ENCODE data around the gene C1orf174.

The C1orf174 gene

GRCh38 chr1:3917761-3918160, 17.7 kb upstream of the C1orf174 start:
- no CpG with 5 or more reads among the region's 8 CpGs for WGBS (ENCODE audit: extremely low coverage, insufficient coverage, insufficient read length)
- no peak overlapping the region for H3K4ac ChIP-seq (ENCODE audit: low read depth, low read length)

DNA sequence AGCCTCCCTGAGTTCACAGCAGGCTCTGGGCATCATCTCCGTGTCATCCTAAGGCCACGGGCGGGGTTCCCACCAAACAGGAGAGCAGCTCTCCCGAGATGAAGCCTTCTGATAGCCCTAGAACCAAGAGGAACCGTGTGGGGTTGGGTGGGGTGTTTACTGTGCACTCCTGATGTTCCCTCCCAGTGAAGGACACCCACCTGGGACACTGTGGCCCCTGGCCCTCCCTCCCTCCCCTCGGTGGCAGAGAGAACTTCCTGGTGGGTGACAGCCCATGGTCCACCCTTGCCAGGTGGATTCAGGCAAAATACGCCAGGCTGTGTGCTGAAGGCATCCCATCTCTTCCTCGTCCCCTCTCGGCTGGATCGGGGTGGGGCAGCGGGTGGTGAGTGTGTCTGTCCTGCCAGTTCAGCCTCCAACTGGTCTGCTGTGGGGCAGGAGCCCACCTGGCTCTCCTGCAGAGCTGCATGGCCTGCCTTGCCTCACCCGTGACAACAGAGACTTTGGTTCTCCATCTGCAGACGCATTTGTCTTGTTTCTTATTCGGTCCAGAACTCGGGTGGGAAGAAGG, 15.6 kb upstream of the C1orf174 start:
- H3K14ac ChIP-seq (ENCODE audit: low read length) = no peak overlapping the region
- no peaks in the 10 kb centered on the region for H3K36me3 ChIP-seq (ENCODE audit: control insufficient read depth in 1 of 2, insufficient read depth in 2 of 2, low read length in 2 of 2)
- H3K4ac ChIP-seq (ENCODE audit: low read depth, low read length) = no peak overlapping the region
- H3K4me3 ChIP-seq (ENCODE audit: low read depth, low read length) = no peak overlapping the region
- no peak for DNase-seq
- WGBS (ENCODE audit: extremely low coverage, insufficient coverage, insufficient read length) = no CpG with 5 or more reads among the region's 15 CpGs
- no peaks in the 10 kb centered on the region for H3K79me1 ChIP-seq (ENCODE audit: low read length)
- no peak overlapping the region for H3K4me2 ChIP-seq (ENCODE audit: low read length)
- H3K9me3 ChIP-seq (ENCODE audit: insufficient read depth, low read depth, low read length) = peaks cover 3% of the 10 kb centered on the region
- H3K27ac ChIP-seq (ENCODE audit: low read depth, low read length) = no peak overlapping the region
- H4K8ac ChIP-seq (ENCODE audit: low read depth, low read length) = no peak overlapping the region
- no peak overlapping the region for H2AFZ ChIP-seq (ENCODE audit: insufficient read depth, low read length, poor library complexity)
- no peaks in the 10 kb centered on the region for H3K27me3 ChIP-seq (ENCODE audit: insufficient read depth, low read length)
- H3K18ac ChIP-seq (ENCODE audit: low read length) = no peak overlapping the region
- no peak overlapping the region for H2BK5ac ChIP-seq (ENCODE audit: low read depth, low read length, poor library complexity)
- no peaks in the 10 kb centered on the region for H3K4me1 ChIP-seq (ENCODE audit: control insufficient read depth in 1 of 2, insufficient read depth in 2 of 2, low read length in 2 of 2)
- H3K23ac ChIP-seq (ENCODE audit: low read length) = no peak overlapping the region
- H2AK5ac ChIP-seq (ENCODE audit: low read length) = no peak overlapping the region
- no peaks in the 10 kb centered on the region for H3K79me2 ChIP-seq (ENCODE audit: control insufficient read depth, insufficient read depth, low read length, poor library complexity)
- H2BK120ac ChIP-seq (ENCODE audit: insufficient read depth, low read length, poor library complexity) = no peak overlapping the region
- H4K12ac ChIP-seq (ENCODE audit: low read depth, low read length) = no peak overlapping the region
- no peak overlapping the region for H3K9ac ChIP-seq (ENCODE audit: low read length)
- no peak overlapping the region for H2BK12ac ChIP-seq (ENCODE audit: low read length)
- no peak overlapping the region for H4K91ac ChIP-seq (ENCODE audit: low read depth, low read length)

More at GRCh38 chr1:3917761-3918160, 17.7 kb upstream of the C1orf174 start:
- Histone ChIP-seq H3K9ac (ENCODE audit: low read length) (no peak overlapping the region), H3K27me3 (ENCODE audit: insufficient read depth, low read length) (no peaks in the 10 kb centered on the region), H2BK5ac (ENCODE audit: low read depth, low read length, poor library complexity) (no peak overlapping the region), H3K23ac (ENCODE audit: low read length) (no peak overlapping the region), H4K91ac (ENCODE audit: low read depth, low read length) (no peak overlapping the region), H4K12ac (ENCODE audit: low read depth, low read length) (no peak overlapping the region), H3K9me3 (ENCODE audit: insufficient read depth, low read depth, low read length) (peaks cover 3% of the 10 kb centered on the region), H3K4me3 (ENCODE audit: low read depth, low read length) (no peak overlapping the region), H4K8ac (ENCODE audit: low read depth, low read length) (no peak overlapping the region), H3K27ac (ENCODE audit: low read depth, low read length) (no peak overlapping the region), H2BK120ac (ENCODE audit: insufficient read depth, low read length, poor library complexity) (no peak overlapping the region), H3K18ac (ENCODE audit: low read length) (no peak overlapping the region), H2AFZ (ENCODE audit: insufficient read depth, low read length, poor library complexity) (no peak overlapping the region), H3K79me1 (ENCODE audit: low read length) (no peaks in the 10 kb centered on the region), H3K14ac (ENCODE audit: low read length) (no peak overlapping the region), H2BK12ac (ENCODE audit: low read length) (no peak overlapping the region), H2AK5ac (ENCODE audit: low read length) (no peak overlapping the region), H3K36me3 (ENCODE audit: control insufficient read depth in 1 of 2, insufficient read depth in 2 of 2, low read length in 2 of 2) (no peaks in the 10 kb centered on the region), H3K4me1 (ENCODE audit: control insufficient read depth in 1 of 2, insufficient read depth in 2 of 2, low read length in 2 of 2) (no peaks in the 10 kb centered on the region), H3K79me2 (ENCODE audit: control insufficient read depth, insufficient read depth, low read length, poor library complexity) (no peaks in the 10 kb centered on the region), H3K4me2 (ENCODE audit: low read length) (no peak overlapping the region)
- DNase-seq = no peak

DNA sequence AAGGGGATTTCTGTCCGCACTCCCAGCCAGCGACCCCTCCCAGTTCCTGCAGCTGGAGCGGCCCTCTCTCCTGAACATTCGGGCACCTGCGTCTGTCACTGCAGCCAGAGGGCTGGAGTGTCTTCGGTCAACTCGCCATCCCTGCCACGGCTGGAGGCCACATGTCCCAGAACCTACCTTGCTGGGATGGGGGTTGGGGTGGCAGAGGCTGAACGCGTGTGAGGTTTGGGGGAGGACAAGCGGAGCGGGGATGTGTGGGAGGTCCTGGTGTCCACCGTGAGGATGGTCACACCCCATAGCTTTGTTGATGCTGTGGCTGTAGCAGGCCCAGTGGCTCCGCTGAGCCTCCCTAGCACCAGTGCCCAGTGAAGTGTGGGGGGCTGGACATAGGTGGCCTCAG, 14.8 kb upstream of the C1orf174 start:
- no peak overlapping the region for H4K8ac ChIP-seq (ENCODE audit: low read depth, low read length)
- no peaks in the 10 kb centered on the region for H3K4me1 ChIP-seq (ENCODE audit: control insufficient read depth in 1 of 2, insufficient read depth in 2 of 2, low read length in 2 of 2)
- H3K27me3 ChIP-seq (ENCODE audit: insufficient read depth, low read length) = no peaks in the 10 kb centered on the region
- no peak overlapping the region for H2BK5ac ChIP-seq (ENCODE audit: low read depth, low read length, poor library complexity)
- H3K14ac ChIP-seq (ENCODE audit: low read length) = no peak overlapping the region
- no peaks in the 10 kb centered on the region for H3K79me1 ChIP-seq (ENCODE audit: low read length)
- no peak for DNase-seq
- H3K4me3 ChIP-seq (ENCODE audit: low read depth, low read length) = no peak overlapping the region
- no peak overlapping the region for H3K18ac ChIP-seq (ENCODE audit: low read length)
- no peak overlapping the region for H3K4ac ChIP-seq (ENCODE audit: low read depth, low read length)
- no peak overlapping the region for H4K91ac ChIP-seq (ENCODE audit: low read depth, low read length)
- no CpG with 5 or more reads among the region's 14 CpGs for WGBS (ENCODE audit: extremely low coverage, insufficient coverage, insufficient read length)
- no peak overlapping the region for H2AFZ ChIP-seq (ENCODE audit: insufficient read depth, low read length, poor library complexity)
- H3K4me2 ChIP-seq (ENCODE audit: low read length) = no peak overlapping the region
- no peaks in the 10 kb centered on the region for H3K79me2 ChIP-seq (ENCODE audit: control insufficient read depth, insufficient read depth, low read length, poor library complexity)
- H2BK120ac ChIP-seq (ENCODE audit: insufficient read depth, low read length, poor library complexity) = no peak overlapping the region
- no peak overlapping the region for H3K27ac ChIP-seq (ENCODE audit: low read depth, low read length)
- H3K23ac ChIP-seq (ENCODE audit: low read length) = no peak overlapping the region
- H2AK5ac ChIP-seq (ENCODE audit: low read length) = no peak overlapping the region
- no peaks in the 10 kb centered on the region for H3K36me3 ChIP-seq (ENCODE audit: control insufficient read depth in 1 of 2, insufficient read depth in 2 of 2, low read length in 2 of 2)
- H3K9me3 ChIP-seq (ENCODE audit: insufficient read depth, low read depth, low read length) = peaks cover 5% of the 10 kb centered on the region
- no peak overlapping the region for H3K9ac ChIP-seq (ENCODE audit: low read length)
- no peak overlapping the region for H4K12ac ChIP-seq (ENCODE audit: low read depth, low read length)
- H2BK12ac ChIP-seq (ENCODE audit: low read length) = no peak overlapping the region

- no peaks in the 10 kb centered on the region for H3K79me1 ChIP-seq (ENCODE audit: low read length)
- no peak overlapping the region for H2AFZ ChIP-seq (ENCODE audit: insufficient read depth, low read length, poor library complexity)
- no peak overlapping the region for H4K12ac ChIP-seq (ENCODE audit: low read depth, low read length)
- no peak overlapping the region for H2AK5ac ChIP-seq (ENCODE audit: low read length)
- H4K8ac ChIP-seq (ENCODE audit: low read depth, low read length) = no peak overlapping the region
- WGBS (ENCODE audit: extremely low coverage, insufficient coverage, insufficient read length) = no CpG with 5 or more reads among the region's 21 CpGs
- H3K9ac ChIP-seq (ENCODE audit: low read length) = no peak overlapping the region
- H3K4ac ChIP-seq (ENCODE audit: low read depth, low read length) = no peak overlapping the region
- H3K14ac ChIP-seq (ENCODE audit: low read length) = no peak overlapping the region
- H3K79me2 ChIP-seq (ENCODE audit: control insufficient read depth, insufficient read depth, low read length, poor library complexity) = no peaks in the 10 kb centered on the region
- no peak overlapping the region for H4K91ac ChIP-seq (ENCODE audit: low read depth, low read length)
- no peak overlapping the region for H3K4me3 ChIP-seq (ENCODE audit: low read depth, low read length)
- H3K27me3 ChIP-seq (ENCODE audit: insufficient read depth, low read length) = no peaks in the 10 kb centered on the region
- no peak overlapping the region for H3K27ac ChIP-seq (ENCODE audit: low read depth, low read length)
- no peak overlapping the region for H2BK120ac ChIP-seq (ENCODE audit: insufficient read depth, low read length, poor library complexity)
- H2BK5ac ChIP-seq (ENCODE audit: low read depth, low read length, poor library complexity) = no peak overlapping the region
- peaks cover 5% of the 10 kb centered on the region for H3K9me3 ChIP-seq (ENCODE audit: insufficient read depth, low read depth, low read length)
- no peaks in the 10 kb centered on the region for H3K4me1 ChIP-seq (ENCODE audit: control insufficient read depth in 1 of 2, insufficient read depth in 2 of 2, low read length in 2 of 2)
- H3K23ac ChIP-seq (ENCODE audit: low read length) = no peak overlapping the region
- H2BK12ac ChIP-seq (ENCODE audit: low read length) = no peak overlapping the region
- no peaks in the 10 kb centered on the region for H3K36me3 ChIP-seq (ENCODE audit: control insufficient read depth in 1 of 2, insufficient read depth in 2 of 2, low read length in 2 of 2)
- no peak for DNase-seq
- no peak overlapping the region for H3K4me2 ChIP-seq (ENCODE audit: low read length)
- no peak overlapping the region for H3K18ac ChIP-seq (ENCODE audit: low read length)
These were observed 14.3 kb upstream of the C1orf174 start for GRCh38 chr1:3914331-3914851.
